GM23338 (cell line): Measurements from ENCODE around the gene KRTAP1-4. TPM values are rescaled to one million over a fixed set of nuclear protein-coding genes. Genes with fewer than 3 reads are reported as not detected.
"Not testable (repeated sequence)": the region's sequence is repeated elsewhere in the genome, so short reads cannot be mapped to it uniquely, and the experiment has no call there.

Experiments used
- ATAC-seq: fragments of 200-7000 bp; cut with Tn5 transposase; 3 replicates; pipeline ENCODE4 v1.9.1; 2020
- DNase-seq: peaks from one replicate; pipeline ENCODE4 v3.0.0-alpha.2; 2015; ENCODE audit warnings: low spot score
- H2AFZ ChIP-seq: fragments of 200-600 bp; sonication (generic); 2 replicates; pipeline ENCODE4 v1.8.0; 2016; ENCODE audit warnings: antibody characterized with exemption, mild to moderate bottlenecking, moderate library complexity
- H3F3A ChIP-seq: fragments of 200-600 bp; sonication (generic); replicated peaks from 2 replicates; pipeline ENCODE4 v1.8.0; 2017; ENCODE audit warnings: antibody characterized with exemption, mixed run types, low read depth
- H3K27ac ChIP-seq: fragments of 200-600 bp; sonication (generic); 2 replicates; pipeline ENCODE4 v1.6.1; 2016; ENCODE audit warnings: low read depth
- H3K27me3 ChIP-seq: fragments of 200-600 bp; sonication (generic); 2 replicates; pipeline ENCODE4 v1.8.0; 2016; ENCODE audit warnings: mild to moderate bottlenecking, mixed run types, moderate library complexity; ENCODE audit not compliant: insufficient read depth
- H3K36me3 ChIP-seq: fragments of 200-600 bp; sonication (generic); 2 replicates; pipeline ENCODE4 v1.8.0; 2016; ENCODE audit warnings: mild to moderate bottlenecking; ENCODE audit not compliant: insufficient read depth
- H3K4me1 ChIP-seq: fragments of 200-600 bp; sonication (generic); 2 replicates; pipeline ENCODE4 v1.8.0; 2016; ENCODE audit warnings: mild to moderate bottlenecking, moderate library complexity; ENCODE audit not compliant: insufficient read depth
- H3K4me2 ChIP-seq: fragments of 200-600 bp; sonication (generic); 2 replicates; pipeline ENCODE4 v1.7.1; 2017; ENCODE audit warnings: mixed run types
- H3K4me3 ChIP-seq: fragments of 200-600 bp; sonication (generic); 2 replicates; pipeline ENCODE4 v1.6.1; 2016; ENCODE audit warnings: mixed run types
- H3K79me2 ChIP-seq: fragments of 200-600 bp; sonication (generic); replicated peaks from 2 replicates; pipeline ENCODE4 v1.8.0; 2017; ENCODE audit warnings: mild to moderate bottlenecking; ENCODE audit not compliant: insufficient read depth
- H3K9me2 ChIP-seq: fragments of 200-600 bp; sonication (generic); 2 replicates; pipeline ENCODE4 v1.8.0; 2017; ENCODE audit not compliant: insufficient read depth
- H4K20me1 ChIP-seq: fragments of 200-600 bp; sonication (generic); replicated peaks from 2 replicates; pipeline ENCODE4 v1.8.0; 2017; ENCODE audit warnings: mild to moderate bottlenecking; ENCODE audit not compliant: insufficient read depth
- H3K27ac Mint-ChIP-seq: 2 replicates; pipeline ENCODE4 v1.8.0; 2020; ENCODE audit warnings: inconsistent platforms, mild to moderate bottlenecking, moderate library complexity, mixed read lengths
- H3K27me3 Mint-ChIP-seq: 3 replicates; pipeline ENCODE4 v1.8.0; 2022; ENCODE audit warnings: low read depth, mild to moderate bottlenecking, moderate library complexity, mixed read lengths, inconsistent platforms; ENCODE audit not compliant: insufficient read depth, poor library complexity
- H3K36me3 Mint-ChIP-seq: 3 replicates; pipeline ENCODE4 v1.8.0; 2021; ENCODE audit warnings: low read depth, mild to moderate bottlenecking, inconsistent platforms, moderate library complexity, mixed read lengths
- H3K4me1 Mint-ChIP-seq: 3 replicates; pipeline ENCODE4 v1.8.0; 2020; ENCODE audit warnings: mild to moderate bottlenecking, inconsistent platforms, mixed read lengths
- H3K4me3 Mint-ChIP-seq: 3 replicates; pipeline ENCODE4 v1.8.0; 2021; ENCODE audit warnings: moderate library complexity, mild to moderate bottlenecking, inconsistent platforms, mixed read lengths
- H3K9me3 Mint-ChIP-seq: 3 replicates; pipeline ENCODE4 v1.8.0; 2020; ENCODE audit warnings: moderate library complexity, mild to moderate bottlenecking, inconsistent platforms, mixed read lengths
- EZH2 ChIP-seq: fragments of 200-600 bp; sonication (generic); IDR thresholded peaks from one replicate; pipeline ENCODE4 v1.8.0; 2017; ENCODE audit warnings: antibody characterized with exemption, mild to moderate bottlenecking, low read depth; ENCODE audit not compliant: unreplicated experiment
- EZH2phosphoT487 ChIP-seq: fragments of 200-600 bp; sonication (generic); IDR thresholded peaks from one replicate; pipeline ENCODE4 v1.8.1; 2018; ENCODE audit warnings: antibody characterized with exemption; ENCODE audit not compliant: unreplicated experiment
- POLR2AphosphoS5 ChIP-seq: IDR thresholded peaks from 2 replicates; pipeline ENCODE4 v1.6.1; 2016; ENCODE audit warnings: antibody characterized with exemption, low read depth
- polyA plus RNA-seq: library from polyadenylated mRNA; unstranded; fragments of >200 nt; fragmentation: Nextera tagmentation; extraction: Ambion mirVana; gene quantifications from 2 replicates; pipeline ENCODE4 v1.2.1, GENCODE V29; 2016
- total RNA-seq: library from RNA; depleted of rRNA; stranded (reverse); fragments of >200 nt; shearing (Covaris generic); gene quantifications from 2 replicates; pipeline ENCODE4 v1.2.3, GENCODE V29; 2014
- TF ChIP-seq, protein P1 (sequence below): fragments of 250-450 bp; sonication (Bioruptor Pico); IDR thresholded peaks from 2 replicates; pipeline ENCODE4 v1.5.0; 2020; ENCODE audit warnings: mild to moderate bottlenecking, moderate library complexity
- TF ChIP-seq, protein P2 (sequence below), 2 experiments: fragments of 200-600 bp in 1 of 2; sonication (generic) in 1 of 2; conservative IDR thresholded peaks; 2 replicates each; pipeline versions ENCODE4 v1.5.1 to v1.6.1; 2016 to 2017; ENCODE audit warnings: antibody characterized with exemption in 2 of 2, low read depth in 2 of 2, mild to moderate bottlenecking in 2 of 2, moderate library complexity in 1 of 2
- TF ChIP-seq, protein P3 (sequence below): IDR thresholded peaks from 2 replicates; pipeline ENCODE4 v1.6.1; 2016; ENCODE audit warnings: antibody characterized with exemption

The KRTAP1-4 gene
- total and polyA plus RNA-seq, 2 experiments from 2014 or later: not detected

GRCh38 chr17:41042953-41043352 lies 13.0 kb upstream of the KRTAP1-4 start (continued):
- TF ChIP-seq, protein P1, sequence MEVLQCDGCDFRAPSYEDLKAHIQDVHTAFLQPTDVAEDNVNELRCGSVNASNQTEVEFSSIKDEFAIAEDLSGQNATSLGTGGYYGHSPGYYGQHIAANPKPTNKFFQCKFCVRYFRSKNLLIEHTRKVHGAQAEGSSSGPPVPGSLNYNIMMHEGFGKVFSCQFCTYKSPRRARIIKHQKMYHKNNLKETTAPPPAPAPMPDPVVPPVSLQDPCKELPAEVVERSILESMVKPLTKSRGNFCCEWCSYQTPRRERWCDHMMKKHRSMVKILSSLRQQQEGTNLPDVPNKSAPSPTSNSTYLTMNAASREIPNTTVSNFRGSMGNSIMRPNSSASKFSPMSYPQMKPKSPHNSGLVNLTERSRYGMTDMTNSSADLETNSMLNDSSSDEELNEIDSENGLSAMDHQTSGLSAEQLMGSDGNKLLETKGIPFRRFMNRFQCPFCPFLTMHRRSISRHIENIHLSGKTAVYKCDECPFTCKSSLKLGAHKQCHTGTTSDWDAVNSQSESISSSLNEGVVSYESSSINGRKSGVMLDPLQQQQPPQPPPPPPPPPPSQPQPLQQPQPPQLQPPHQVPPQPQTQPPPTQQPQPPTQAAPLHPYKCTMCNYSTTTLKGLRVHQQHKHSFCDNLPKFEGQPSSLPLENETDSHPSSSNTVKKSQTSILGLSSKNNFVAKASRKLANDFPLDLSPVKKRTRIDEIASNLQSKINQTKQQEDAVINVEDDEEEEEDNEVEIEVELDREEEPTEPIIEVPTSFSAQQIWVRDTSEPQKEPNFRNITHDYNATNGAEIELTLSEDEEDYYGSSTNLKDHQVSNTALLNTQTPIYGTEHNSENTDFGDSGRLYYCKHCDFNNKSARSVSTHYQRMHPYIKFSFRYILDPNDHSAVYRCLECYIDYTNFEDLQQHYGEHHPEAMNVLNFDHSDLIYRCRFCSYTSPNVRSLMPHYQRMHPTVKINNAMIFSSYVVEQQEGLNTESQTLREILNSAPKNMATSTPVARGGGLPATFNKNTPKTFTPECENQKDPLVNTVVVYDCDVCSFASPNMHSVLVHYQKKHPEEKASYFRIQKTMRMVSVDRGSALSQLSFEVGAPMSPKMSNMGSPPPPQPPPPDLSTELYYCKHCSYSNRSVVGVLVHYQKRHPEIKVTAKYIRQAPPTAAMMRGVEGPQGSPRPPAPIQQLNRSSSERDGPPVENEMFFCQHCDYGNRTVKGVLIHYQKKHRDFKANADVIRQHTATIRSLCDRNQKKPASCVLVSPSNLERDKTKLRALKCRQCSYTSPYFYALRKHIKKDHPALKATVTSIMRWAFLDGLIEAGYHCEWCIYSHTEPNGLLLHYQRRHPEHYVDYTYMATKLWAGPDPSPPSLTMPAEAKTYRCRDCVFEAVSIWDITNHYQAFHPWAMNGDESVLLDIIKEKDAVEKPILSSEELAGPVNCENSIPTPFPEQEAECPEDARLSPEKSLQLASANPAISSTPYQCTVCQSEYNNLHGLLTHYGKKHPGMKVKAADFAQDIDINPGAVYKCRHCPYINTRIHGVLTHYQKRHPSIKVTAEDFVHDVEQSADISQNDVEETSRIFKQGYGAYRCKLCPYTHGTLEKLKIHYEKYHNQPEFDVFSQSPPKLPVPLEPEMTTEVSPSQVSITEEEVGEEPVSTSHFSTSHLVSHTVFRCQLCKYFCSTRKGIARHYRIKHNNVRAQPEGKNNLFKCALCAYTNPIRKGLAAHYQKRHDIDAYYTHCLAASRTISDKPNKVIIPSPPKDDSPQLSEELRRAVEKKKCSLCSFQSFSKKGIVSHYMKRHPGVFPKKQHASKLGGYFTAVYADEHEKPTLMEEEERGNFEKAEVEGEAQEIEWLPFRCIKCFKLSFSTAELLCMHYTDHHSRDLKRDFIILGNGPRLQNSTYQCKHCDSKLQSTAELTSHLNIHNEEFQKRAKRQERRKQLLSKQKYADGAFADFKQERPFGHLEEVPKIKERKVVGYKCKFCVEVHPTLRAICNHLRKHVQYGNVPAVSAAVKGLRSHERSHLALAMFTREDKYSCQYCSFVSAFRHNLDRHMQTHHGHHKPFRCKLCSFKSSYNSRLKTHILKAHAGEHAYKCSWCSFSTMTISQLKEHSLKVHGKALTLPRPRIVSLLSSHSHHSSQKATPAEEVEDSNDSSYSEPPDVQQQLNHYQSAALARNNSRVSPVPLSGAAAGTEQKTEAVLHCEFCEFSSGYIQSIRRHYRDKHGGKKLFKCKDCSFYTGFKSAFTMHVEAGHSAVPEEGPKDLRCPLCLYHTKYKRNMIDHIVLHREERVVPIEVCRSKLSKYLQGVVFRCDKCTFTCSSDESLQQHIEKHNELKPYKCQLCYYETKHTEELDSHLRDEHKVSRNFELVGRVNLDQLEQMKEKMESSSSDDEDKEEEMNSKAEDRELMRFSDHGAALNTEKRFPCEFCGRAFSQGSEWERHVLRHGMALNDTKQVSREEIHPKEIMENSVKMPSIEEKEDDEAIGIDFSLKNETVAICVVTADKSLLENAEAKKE (CRISPR knock-in tag): no peak

- H3K9me2 ChIP-seq, H3K36me3 ChIP-seq, H3K4me3 ChIP-seq, H3K36me3 Mint-ChIP-seq, H3K79me2 ChIP-seq, H3K9me3 Mint-ChIP-seq, H3K27ac ChIP-seq, H3K27me3 ChIP-seq, H4K20me1 ChIP-seq, H2AFZ ChIP-seq, H3K4me3 Mint-ChIP-seq, H3K27ac Mint-ChIP-seq, H3K27me3 Mint-ChIP-seq, DNase-seq, ATAC-seq, H3F3A ChIP-seq, H3K4me2 ChIP-seq: not testable (repeated sequence)
- peaks cover 25% of the 10 kb centered on the region for H3K4me1 Mint-ChIP-seq
- peaks cover 25% of the 10 kb centered on the region for H3K4me1 ChIP-seq
These were observed 11.0 kb upstream of the KRTAP1-4 start, which contains the start of gene KRTAP1-1 for GRCh38 chr17:41040783-41041571. KRTAP1-1 (minus strand) TSS chr17:41041450; CDS start chr17:41041397, 53 bp downstream.

- 0 out of 2 replicates have a peak overlapping the region, but pooled peaks have one; percentile 36 for H3K27ac Mint-ChIP-seq
- Histone ChIP-seq H4K20me1 (no peaks in the 10 kb centered on the region), H3K27ac (no peak overlapping the region), H3K36me3 (no peaks in the 10 kb centered on the region), H3K79me2 (no peaks in the 10 kb centered on the region), H3F3A (no peaks in the 10 kb centered on the region), H3K4me1 (peaks cover 25% of the 10 kb centered on the region), H3K4me2 (peak overlapping the region; percentile 13), H3K9me2 (no peaks in the 10 kb centered on the region), H3K4me3 (no peak overlapping the region), H3K27me3 (no peaks in the 10 kb centered on the region), H2AFZ (no peak overlapping the region)
- peak; percentile 41 for DNase-seq
- peak; percentile 57 for ATAC-seq
- H3K4me1 Mint-ChIP-seq: peaks cover 25% of the 10 kb centered on the region
- no peaks in the 10 kb centered on the region for H3K36me3 Mint-ChIP-seq
- H3K27me3 Mint-ChIP-seq: peaks cover 2% of the 10 kb centered on the region
- no peaks in the 10 kb centered on the region for H3K9me3 Mint-ChIP-seq
- H3K4me3 Mint-ChIP-seq: no peak overlapping the region
- TF ChIP-seq EZH2phosphoT487 (no peak), EZH2 (no peak), POLR2AphosphoS5 (no peak)
- TF ChIP-seq, protein P2, sequence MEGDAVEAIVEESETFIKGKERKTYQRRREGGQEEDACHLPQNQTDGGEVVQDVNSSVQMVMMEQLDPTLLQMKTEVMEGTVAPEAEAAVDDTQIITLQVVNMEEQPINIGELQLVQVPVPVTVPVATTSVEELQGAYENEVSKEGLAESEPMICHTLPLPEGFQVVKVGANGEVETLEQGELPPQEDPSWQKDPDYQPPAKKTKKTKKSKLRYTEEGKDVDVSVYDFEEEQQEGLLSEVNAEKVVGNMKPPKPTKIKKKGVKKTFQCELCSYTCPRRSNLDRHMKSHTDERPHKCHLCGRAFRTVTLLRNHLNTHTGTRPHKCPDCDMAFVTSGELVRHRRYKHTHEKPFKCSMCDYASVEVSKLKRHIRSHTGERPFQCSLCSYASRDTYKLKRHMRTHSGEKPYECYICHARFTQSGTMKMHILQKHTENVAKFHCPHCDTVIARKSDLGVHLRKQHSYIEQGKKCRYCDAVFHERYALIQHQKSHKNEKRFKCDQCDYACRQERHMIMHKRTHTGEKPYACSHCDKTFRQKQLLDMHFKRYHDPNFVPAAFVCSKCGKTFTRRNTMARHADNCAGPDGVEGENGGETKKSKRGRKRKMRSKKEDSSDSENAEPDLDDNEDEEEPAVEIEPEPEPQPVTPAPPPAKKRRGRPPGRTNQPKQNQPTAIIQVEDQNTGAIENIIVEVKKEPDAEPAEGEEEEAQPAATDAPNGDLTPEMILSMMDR (conservative IDR thresholded peaks at IDR 0.05; ENCODE audit: low read depth in 2 of 2): no peak
- TF ChIP-seq, protein P3, sequence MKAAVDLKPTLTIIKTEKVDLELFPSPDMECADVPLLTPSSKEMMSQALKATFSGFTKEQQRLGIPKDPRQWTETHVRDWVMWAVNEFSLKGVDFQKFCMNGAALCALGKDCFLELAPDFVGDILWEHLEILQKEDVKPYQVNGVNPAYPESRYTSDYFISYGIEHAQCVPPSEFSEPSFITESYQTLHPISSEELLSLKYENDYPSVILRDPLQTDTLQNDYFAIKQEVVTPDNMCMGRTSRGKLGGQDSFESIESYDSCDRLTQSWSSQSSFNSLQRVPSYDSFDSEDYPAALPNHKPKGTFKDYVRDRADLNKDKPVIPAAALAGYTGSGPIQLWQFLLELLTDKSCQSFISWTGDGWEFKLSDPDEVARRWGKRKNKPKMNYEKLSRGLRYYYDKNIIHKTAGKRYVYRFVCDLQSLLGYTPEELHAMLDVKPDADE: no peak
These were observed 7.9 kb upstream of the KRTAP1-4 start for GRCh38 chr17:41037853-41038350.
